ENCODE results near the gene FTL. TPM values are rescaled to one million over a fixed set of nuclear protein-coding genes. Genes with fewer than 3 reads are reported as not detected.

The FTL gene
- total and polyA plus RNA-seq, 4 experiments from 2014 or later, result 1,304 to 4,474 (median 2,454) TPM

DNA sequence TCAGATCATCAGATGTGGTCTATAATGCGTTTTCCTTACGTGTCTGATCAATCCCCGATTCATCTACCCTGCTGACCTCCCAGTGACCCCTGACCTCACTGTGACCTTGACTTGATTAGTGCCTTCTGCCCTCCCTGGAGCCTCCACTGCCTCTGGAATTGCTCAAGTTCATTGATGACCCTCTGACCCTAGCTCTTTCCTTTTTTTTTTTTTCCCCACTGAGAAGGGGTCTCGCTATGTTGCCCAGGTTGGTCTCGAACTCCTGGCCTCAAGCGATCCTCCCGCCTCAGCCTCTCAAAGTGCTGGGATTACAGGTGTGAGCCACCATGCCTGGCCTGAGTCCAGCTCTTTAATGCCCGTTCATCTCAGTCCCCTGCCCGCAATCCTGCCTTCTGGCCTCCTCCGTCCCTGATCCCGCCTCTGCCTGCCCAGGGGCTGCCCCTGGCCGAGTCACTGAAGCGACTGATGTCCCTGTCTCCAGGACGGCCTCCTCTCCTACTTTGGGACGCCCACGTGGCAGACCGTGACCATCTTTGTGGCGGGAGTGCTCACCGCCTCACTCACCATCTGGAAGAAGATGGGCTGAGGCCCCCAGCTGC, 4.0 kb upstream of the FTL start:
- H3K4me3 Mint-ChIP-seq, result peak overlapping the region in 4 of 8 donors; percentile 17 to 49 (median 34)
- Histone ChIP-seq H3K4me3 (ENCODE audit: low read length in 2 of 2) (no peak overlapping the region), H3K9me3 (ENCODE audit: control insufficient read depth in 1 of 2, low read length in 2 of 2) (no peaks in the 10 kb centered on the region), H3K36me3 (ENCODE audit: insufficient read depth, low read length) (peaks cover under 1% of the 10 kb centered on the region), H3K4me1 (ENCODE audit: insufficient read depth, low read length) (peaks cover 42% of the 10 kb centered on the region), H3K27me3 (ENCODE audit: insufficient read depth, low read length) (no peaks in the 10 kb centered on the region), H3K27ac (ENCODE audit: low read depth, low read length) (no peak overlapping the region)
- H3K9me3 Mint-ChIP-seq, result peaks cover 0 to 1% (median 0%) of the 10 kb centered on the region in 8 donors
- no peaks in the 10 kb centered on the region for H3K27me3 Mint-ChIP-seq
- intact Hi-C loops (cut with micrococcal nuclease), result no loop called here
- peaks cover 33 to 72% (median 49%) of the 10 kb centered on the region in 4 donors for H3K4me1 Mint-ChIP-seq
- CTCF ChIA-PET (ENCODE audit: partially characterized antibody), result interaction anchor here (1.2 to 1.9 kb wide), 3 partner anchors 10 to 15 kb away, joined by 3 to 7 read pairs (median 4); no protein-coding TSS in a partner anchor
- no peak for DNase-seq
- peak overlapping the region; percentile 48 to 98 (median 77) for H3K27ac Mint-ChIP-seq
- POLR2A ChIA-PET (ENCODE audit: partially characterized antibody), result interaction anchor here (1.4 to 2.0 kb wide), 5 partner anchors 28 to 88 kb away, joined by 4 to 8 read pairs (median 6); partner anchors contain the start of genes DHDH, GYS1, NUCB1 and RUVBL2
- H3K36me3 Mint-ChIP-seq, result peaks cover 6 to 24% of the 10 kb centered on the region in 2 donors

- intact Hi-C loops (cut with micrococcal nuclease), result no loop called here
- ChIA-PET CTCF (ENCODE audit: partially characterized antibody) (interaction anchor here (0.9 to 1.9 kb wide), 4 partner anchors 9 to 32 kb away, joined by 3 to 7 read pairs (median 4); partner anchors contain the start of genes GYS1 and RUVBL2), POLR2A (ENCODE audit: partially characterized antibody) (interaction anchor here (0.6 to 1.5 kb wide), 9 partner anchors 8 to 316 kb away, joined by 3 to 7 read pairs (median 4); partner anchors contain the start of genes CA11, DHDH, GYS1 and NUCB1)
- Histone ChIP-seq H3K4me1 (ENCODE audit: insufficient read depth, low read length) (peaks cover 44% of the 10 kb centered on the region), H3K4me3 (ENCODE audit: low read length in 2 of 2) (no peak overlapping the region), H3K27me3 (ENCODE audit: insufficient read depth, low read length) (no peaks in the 10 kb centered on the region), H3K27ac (ENCODE audit: low read depth, low read length) (no peak overlapping the region), H3K36me3 (ENCODE audit: insufficient read depth, low read length) (peaks cover 6% of the 10 kb centered on the region), H3K9me3 (ENCODE audit: control insufficient read depth in 1 of 2, low read length in 2 of 2) (no peaks in the 10 kb centered on the region)
- Mint-ChIP-seq H3K4me1 (peaks cover 33 to 72% (median 49%) of the 10 kb centered on the region in 4 donors), H3K27ac (peak overlapping the region in 3 of 7 donors; percentile 81 to 98 (median 90)), H3K36me3 (peaks cover 3 to 26% of the 10 kb centered on the region in 2 donors), H3K27me3 (no peaks in the 10 kb centered on the region), H3K9me3 (peaks cover 0 to 1% (median 0%) of the 10 kb centered on the region in 8 donors), H3K4me3 (peak overlapping the region in 3 of 8 donors; percentile 50 to 65 (median 57))
- no peak for DNase-seq
Measured at GRCh38 chr19:48961673-48962028, 3.5 kb upstream of the FTL start.

DNA sequence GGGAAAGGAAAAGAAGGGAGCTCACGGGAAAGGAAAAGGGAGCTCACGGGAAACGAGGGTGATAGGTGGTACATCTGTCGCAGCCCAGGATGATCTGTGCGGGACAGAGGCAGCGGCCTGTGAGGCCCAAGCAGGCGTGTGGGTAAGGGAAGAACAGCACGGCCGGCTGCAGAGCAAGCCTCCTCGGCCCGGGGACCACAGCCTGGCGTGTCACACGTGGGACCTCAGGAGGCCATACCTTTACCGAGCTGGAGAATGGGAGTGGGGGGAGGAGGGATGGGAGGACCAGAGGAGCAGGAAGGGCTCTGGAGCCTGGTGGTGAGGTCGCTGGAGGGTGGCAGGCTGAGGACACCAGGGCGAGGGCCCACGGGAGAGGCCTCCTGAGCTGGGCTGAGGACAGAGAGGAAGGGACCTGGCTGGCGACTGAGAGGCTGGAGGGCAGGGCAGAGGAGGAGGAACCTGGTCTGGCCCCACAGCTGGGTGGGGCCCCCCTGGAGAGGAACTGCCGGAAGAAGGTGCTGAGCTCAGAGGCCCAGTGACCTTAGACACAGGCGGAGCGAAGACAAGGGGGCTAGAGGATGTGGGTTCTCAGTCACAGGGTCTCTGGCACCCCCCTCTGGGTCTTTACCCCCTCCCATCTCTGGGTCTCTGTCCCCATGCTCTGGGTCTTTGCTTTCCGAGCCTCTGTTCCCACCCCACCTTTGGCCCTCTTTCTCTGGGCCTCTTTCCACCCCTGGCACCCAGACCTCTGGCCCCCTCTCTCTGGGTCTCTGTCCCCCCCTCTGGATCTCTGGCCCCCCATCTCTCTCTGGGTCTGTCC, 2.9 kb upstream of the FTL start:
- no peaks in the 10 kb centered on the region for H3K27me3 ChIP-seq (ENCODE audit: insufficient read depth, low read length)
- no peak overlapping the region for H3K4me3 ChIP-seq (ENCODE audit: low read length in 2 of 2)
- ChIA-PET CTCF (ENCODE audit: partially characterized antibody) (interaction anchor here (0.9 to 1.9 kb wide), 5 partner anchors 8 to 167 kb away, joined by 3 to 7 read pairs (median 4); partner anchors contain the start of genes GYS1 and RUVBL2), POLR2A (ENCODE audit: partially characterized antibody) (interaction anchor here (0.6 to 1.5 kb wide), 11 partner anchors 9 to 316 kb away, joined by 3 to 7 read pairs (median 4); partner anchors contain the start of genes CA11, DHDH, GYS1 and NUCB1)
- Mint-ChIP-seq H3K4me3 (peak overlapping the region; percentile 15 to 75 (median 54)), H3K36me3 (peaks cover 4 to 25% of the 10 kb centered on the region in 2 donors), H3K27ac (peak overlapping the region; percentile 84 to 98 (median 90)), H3K4me1 (peaks cover 32 to 70% (median 48%) of the 10 kb centered on the region in 4 donors), H3K27me3 (no peaks in the 10 kb centered on the region), H3K9me3 (peaks cover 0 to 1% (median 0%) of the 10 kb centered on the region in 8 donors)
- no peaks in the 10 kb centered on the region for H3K9me3 ChIP-seq (ENCODE audit: control insufficient read depth in 1 of 2, low read length in 2 of 2)
- intact Hi-C loops (cut with micrococcal nuclease), result no loop called here
- peaks cover 48% of the 10 kb centered on the region for H3K4me1 ChIP-seq (ENCODE audit: insufficient read depth, low read length)
- no peak for DNase-seq
- H3K27ac ChIP-seq (ENCODE audit: low read depth, low read length), result peak overlapping the region; percentile 25
- H3K36me3 ChIP-seq (ENCODE audit: insufficient read depth, low read length), result peaks cover 8% of the 10 kb centered on the region

- H3K4me3 Mint-ChIP-seq, result peak overlapping the region in 5 of 8 donors; percentile 26 to 75 (median 48)
- DNase-seq, result no peak
- H3K9me3 Mint-ChIP-seq, result peaks cover 0 to 1% (median 0%) of the 10 kb centered on the region in 8 donors
- Histone ChIP-seq H3K27ac (ENCODE audit: low read depth, low read length) (peak overlapping the region; percentile 58), H3K4me1 (ENCODE audit: insufficient read depth, low read length) (peaks cover 48% of the 10 kb centered on the region), H3K27me3 (ENCODE audit: insufficient read depth, low read length) (no peaks in the 10 kb centered on the region), H3K36me3 (ENCODE audit: insufficient read depth, low read length) (peaks cover 8% of the 10 kb centered on the region), H3K4me3 (ENCODE audit: low read length in 2 of 2) (no peak overlapping the region), H3K9me3 (ENCODE audit: control insufficient read depth in 1 of 2, low read length in 2 of 2) (no peaks in the 10 kb centered on the region)
- H3K4me1 Mint-ChIP-seq, result peaks cover 30 to 65% (median 47%) of the 10 kb centered on the region in 4 donors
- peaks cover 9 to 24% of the 10 kb centered on the region in 2 donors for H3K36me3 Mint-ChIP-seq
- intact Hi-C loops (cut with micrococcal nuclease), result no loop called here
- no peaks in the 10 kb centered on the region for H3K27me3 Mint-ChIP-seq
- ChIA-PET POLR2A (ENCODE audit: partially characterized antibody) (interaction anchor here (0.9 to 1.5 kb wide), 7 partner anchors 8 to 91 kb away, joined by 3 to 6 read pairs (median 4); partner anchors contain the start of genes GYS1, NUCB1 and RUVBL2), CTCF (ENCODE audit: partially characterized antibody) (interaction anchor here (0.9 to 1.9 kb wide), 3 partner anchors 8 to 167 kb away, joined by 3 to 7 read pairs (median 4); no protein-coding TSS in a partner anchor)
- H3K27ac Mint-ChIP-seq, result peak overlapping the region in 6 of 7 donors; percentile 90 to 98 (median 90)
Measured at GRCh38 chr19:48962849-48963165, 2.3 kb upstream of the FTL start.

GRCh38 chr19:48963371-48964204, 1.5 kb upstream of the FTL start:
- ChIA-PET CTCF (ENCODE audit: partially characterized antibody) (no interaction called here), POLR2A (ENCODE audit: partially characterized antibody) (interaction anchor here (1.4 to 5.6 kb wide), 7 partner anchors 9 to 105 kb away, joined by 5 to 134 read pairs (median 22); partner anchors contain the start of genes BAX, DHDH, GYS1 and NUCB1)
- intact Hi-C loops (cut with micrococcal nuclease), result loop anchor here (2.0 kb wide), 2 partner anchors 31 to 63 kb away; partner anchors contain the start of genes DHDH and NUCB1
- no peaks in the 10 kb centered on the region for H3K27me3 Mint-ChIP-seq
- peak in 2 of 5 donors; percentile 26 to 68 for DNase-seq
- Histone ChIP-seq H3K27ac (ENCODE audit: low read depth, low read length) (peak overlapping the region; percentile 58), H3K36me3 (ENCODE audit: insufficient read depth, low read length) (peaks cover 8% of the 10 kb centered on the region), H3K9me3 (ENCODE audit: control insufficient read depth in 1 of 2, low read length in 2 of 2) (no peaks in the 10 kb centered on the region), H3K4me3 (ENCODE audit: low read length in 2 of 2) (peak overlapping the region in 1 of 2 donors; percentile 34), H3K4me1 (ENCODE audit: insufficient read depth, low read length) (peaks cover 48% of the 10 kb centered on the region), H3K27me3 (ENCODE audit: insufficient read depth, low read length) (no peaks in the 10 kb centered on the region)
- peaks cover 30 to 67% (median 46%) of the 10 kb centered on the region in 4 donors for H3K4me1 Mint-ChIP-seq
- peaks cover 0 to 1% (median 0%) of the 10 kb centered on the region in 8 donors for H3K9me3 Mint-ChIP-seq
- H3K36me3 Mint-ChIP-seq, result peaks cover 13 to 26% of the 10 kb centered on the region in 2 donors
- peak overlapping the region; percentile 86 to 98 (median 91) for H3K27ac Mint-ChIP-seq
- peak overlapping the region; percentile 77 to 100 (median 96) for H3K4me3 Mint-ChIP-seq
